GM12878 (cell line): Measurements from ENCODE around the gene IRF1. TPM values are rescaled to one million over a fixed set of nuclear protein-coding genes. Genes with fewer than 3 reads are reported as not detected.

Experiments
- ATAC-seq: fragments of 200-7000 bp; cut with Tn5 transposase; 3 replicates; pipeline ENCODE4 v1.9.1; 2020; ENCODE audit warnings: mild to moderate bottlenecking, moderate library complexity
- BruUV-seq: library from RNA; stranded (reverse); fragments of 400-500 nt; replicated peaks from 2 replicates; lab custom pipeline; 2021; lab: Mats Ljungman, UMichigan
- CTCF ChIA-PET: fragments of 300-600 bp; sonication (Branson Sonifier 250); formaldehyde crosslinking; extraction: SDS; loops from one replicate; lab custom pipeline; 2021; ENCODE audit warnings: inconsistent platforms; lab: Yijun Ruan, JAX
- POLR2A ChIA-PET: fragments of 350-600 bp; formaldehyde crosslinking; extraction: SDS; loops from one replicate; lab custom pipeline; 2021; ENCODE audit warnings: inconsistent platforms; lab: Charles Lee
- RAD21 ChIA-PET: fragments of 300-600 bp; sonication (Branson Sonifier 250); formaldehyde crosslinking; loops from one replicate; lab custom pipeline; 2023; ENCODE audit warnings: antibody characterized with exemption; ENCODE audit not compliant: unreplicated experiment; lab: Charles Lee
- SMC1A ChIA-PET: fragments of 300-600 bp; sonication (Branson Sonifier 250); formaldehyde crosslinking; loops from one replicate; lab custom pipeline; 2023; ENCODE audit not compliant: unreplicated experiment, uncharacterized antibody; lab: Charles Lee
- DNase-seq: peaks from one replicate; pipeline ENCODE4 v3.0.0-alpha.2; 2011; ENCODE audit warnings: low read depth, low spot score
- FAIRE-seq: peaks from 3 replicates; lab custom pipeline; 2011; peaks lifted over from hg19 to GRCh38; lab: Jason Lieb, UNC
- H2AFZ ChIP-seq: 2 replicates; pipeline ENCODE4 v1.6.0; 2011; ENCODE audit warnings: low read depth, low read length, control low read depth; ENCODE audit not compliant: control insufficient read depth
- H3K27ac ChIP-seq: 2 replicates; pipeline ENCODE4 v1.5.1; 2011; ENCODE audit warnings: control low read depth; ENCODE audit not compliant: control insufficient read depth, insufficient read depth
- H3K27me3 ChIP-seq, 2 experiments: replicated peaks in 1 of 2; 2 replicates each; pipeline versions ENCODE4 v1.6.0 to v1.6.1; 2011; ENCODE audit warnings: low read length in 1 of 2; ENCODE audit not compliant: control insufficient read depth in 2 of 2, insufficient read depth in 2 of 2
- H3K36me3 ChIP-seq, 2 experiments: 2 replicates each; pipeline ENCODE4 v1.5.1; 2011; ENCODE audit warnings: low read length in 1 of 2; ENCODE audit not compliant: control insufficient read depth in 2 of 2, insufficient read depth in 2 of 2
- H3K4me1 ChIP-seq: 2 replicates; pipeline ENCODE4 v1.6.1; 2011; ENCODE audit warnings: mild to moderate bottlenecking, low read length, moderate library complexity, mixed read lengths; ENCODE audit not compliant: control insufficient read depth, insufficient read depth
- H3K4me2 ChIP-seq: 2 replicates; pipeline ENCODE4 v1.6.0; 2011; ENCODE audit warnings: control low read depth; ENCODE audit not compliant: control insufficient read depth, insufficient read depth
- H3K4me3 ChIP-seq: fragments of 200-600 bp; sonication (generic); 2 replicates; pipeline ENCODE4 v1.5.1; 2016
- H3K79me2 ChIP-seq: 2 replicates; pipeline ENCODE4 v1.6.0; 2011; ENCODE audit warnings: low read length; ENCODE audit not compliant: control insufficient read depth, insufficient read depth
- H3K9ac ChIP-seq: 2 replicates; pipeline ENCODE4 v1.8.0; 2011; ENCODE audit warnings: low read length, control low read depth, mixed read lengths; ENCODE audit not compliant: control insufficient read depth, insufficient read depth
- H3K9me3 ChIP-seq: replicated peaks from 3 replicates; pipeline ENCODE4 v1.5.1; 2011; ENCODE audit warnings: mild to moderate bottlenecking, low read length; ENCODE audit not compliant: control insufficient read depth, insufficient read depth
- H4K20me1 ChIP-seq: 2 replicates; pipeline ENCODE4 v1.6.0; 2011; ENCODE audit not compliant: control insufficient read depth, insufficient read depth
- ATF2 ChIP-seq: IDR thresholded peaks from 2 replicates; pipeline ENCODE4 v1.6.1; 2012; ENCODE audit warnings: low read length, inconsistent platforms
- CREM ChIP-seq: IDR thresholded peaks from 2 replicates; pipeline ENCODE4 v1.6.1; 2014; ENCODE audit warnings: antibody characterized with exemption, low read depth
- DPF2 ChIP-seq: fragments of 450-650 bp; IDR thresholded peaks from 2 replicates; pipeline ENCODE4 v1.6.1; 2017; ENCODE audit warnings: mild to moderate bottlenecking
- IKZF1 ChIP-seq: fragments of 450-650 bp; conservative IDR thresholded peaks from 2 replicates; pipeline ENCODE4 v1.6.1; 2017; ENCODE audit warnings: antibody characterized with exemption, mild to moderate bottlenecking
- KLF5 ChIP-seq: fragments of 450-650 bp; IDR thresholded peaks from 2 replicates; pipeline ENCODE4 v1.6.1; 2014; ENCODE audit warnings: mild to moderate bottlenecking; ENCODE audit not compliant: partially characterized antibody
- MYB ChIP-seq: fragments of 150-350 bp; IDR thresholded peaks from 2 replicates; pipeline ENCODE4 v1.6.1; 2014; ENCODE audit warnings: mild to moderate bottlenecking, low read depth, low read length, borderline replicate concordance
- RAD21 ChIP-seq: IDR thresholded peaks from 2 replicates; pipeline ENCODE4 v1.6.1; 2011; ENCODE audit warnings: mild to moderate bottlenecking, low read depth, low read length, moderate library complexity; ENCODE audit not compliant: insufficient read depth
- TCF12 ChIP-seq: IDR thresholded peaks from 2 replicates; pipeline ENCODE4 v1.6.1; 2011; ENCODE audit warnings: low read depth, mild to moderate bottlenecking, low read length
- ZBTB11 ChIP-seq: fragments of 450-650 bp; formaldehyde crosslinking; IDR thresholded peaks from 2 replicates; pipeline ENCODE4 v1.5.0; 2022; ENCODE audit warnings: mild to moderate bottlenecking, missing genetic modification characterization
- WGBS: methylation state at CpG from one replicate; pipeline ENCODE4 v1.1.6; 2016; ENCODE audit warnings: low lambda C conversion rate; ENCODE audit not compliant: insufficient replicate concordance, insufficient coverage; ENCODE audit errors: missing lambda C conversion rate; 5-methylcytosine and 5-hydroxymethylcytosine counted together
- in situ Hi-C: fragments of 300-500 bp; cut with MboI; formaldehyde crosslinking; loops from 9 replicates; pipeline ENCODE4 v1.14.3; 2018; ENCODE audit warnings: mixed read lengths
- intact Hi-C: fragments of 100-400 bp; cut with micrococcal nuclease; formaldehyde crosslinking; loops from one replicate; pipeline ENCODE4 v1.14.2; 2022; ENCODE audit not compliant: unreplicated experiment
- polyA plus RNA-seq, 11 experiments: library from polyadenylated mRNA; depleted of rRNA in 4 of 11; unstranded in 6 of 11; stranded (reverse) in 5 of 11; fragments of >200 nt; fragmentation: Nextera tagmentation in 4 of 11; fragmentation: Illumina TruSeq in 1 of 11; extraction: Ambion mirVana in 4 of 11; extraction: Trizol in 1 of 11; gene quantifications; 1 replicate in 1 of 11; 2 replicates in 10 of 11; pipeline versions ENCODE4 v1.2.1 to v1.2.3, GENCODE V29; 2011 to 2016; ENCODE audit warnings: inconsistent platforms in 2 of 11, missing spikeins in 2 of 11, low read depth in 1 of 11
- total RNA-seq, 4 experiments: library from RNA; depleted of rRNA in 3 of 4; stranded (reverse); fragments of >200 nt in 3 of 4; fragmentation: Illumina TruSeq in 1 of 4; extraction: Trizol in 1 of 4; gene quantifications; 2 replicates each; pipeline versions ENCODE4 v1.2.1 to v1.2.3, GENCODE V29; 2013 to 2021

Gene IRF1
- total and polyA plus RNA-seq, 10 of the 15 experiments (the other 5 are each of a cell fraction or from before 2014, with no cell fraction given): 6.9 to 68.0 (median 49.6) TPM

GRCh38 chr5:132435447-132435846 lies 55.1 kb downstream of the IRF1 start:
- no peak for FAIRE-seq
- in situ Hi-C loops: no loop called here
- CTCF ChIA-PET: interaction anchor here (1.1 to 6.2 kb wide), 3 partner anchors 9 to 54 kb away, joined by 3 to 47 read pairs (median 15); partner anchors contain the start of gene IRF1

GRCh38 chr5:132434416-132435286 lies 55.9 kb downstream of the IRF1 start:
- H3K4me1 ChIP-seq: peaks cover 44% of the 10 kb centered on the region
- SMC1A ChIA-PET: interaction anchor here (1.1 to 18.8 kb wide), 5 partner anchors 8 to 334 kb away, joined by 3 to 300 read pairs (median 5); no protein-coding TSS in a partner anchor
- WGBS: 90% methylated on average over 12 of the region's 12 CpGs
- H3K4me3 ChIP-seq: no peak overlapping the region
- POLR2A ChIA-PET: interaction anchor here (1.1 to 6.1 kb wide), 3 partner anchors 8 to 22 kb away, joined by 3 to 76 read pairs (median 25); no protein-coding TSS in a partner anchor
- no peaks in the 10 kb centered on the region for H3K27me3 ChIP-seq
- no TSS peak for BruUV-seq
- H4K20me1 ChIP-seq: no peaks in the 10 kb centered on the region
- H2AFZ ChIP-seq: no peak overlapping the region
- no peak overlapping the region for H3K4me2 ChIP-seq
- FAIRE-seq (no peak), ATAC-seq (no peak), DNase-seq (no peak)
- in situ Hi-C loops (no loop called here), intact Hi-C loops (no loop called here)
- RAD21 ChIA-PET: interaction anchor here (1.0 to 7.0 kb wide), 3 partner anchors 12 to 31 kb away, joined by 3 to 59 read pairs (median 29); no protein-coding TSS in a partner anchor
- no peak overlapping the region for H3K27ac ChIP-seq
- H3K9ac ChIP-seq: no peak overlapping the region
- H3K9me3 ChIP-seq: peaks cover 2% of the 10 kb centered on the region; the same call in 2 of the 3 replicates
- CTCF ChIA-PET: interaction anchor here (0.8 to 6.2 kb wide), 2 partner anchors 9 to 31 kb away, joined by 3 to 47 read pairs; no protein-coding TSS in a partner anchor
- H3K36me3 ChIP-seq: peaks cover 9 to 20% of the 10 kb centered on the region in 2 experiments; a peak in 3 of 4 replicates
- H3K79me2 ChIP-seq: peaks cover 69% of the 10 kb centered on the region
- TF ChIP-seq ATF2 (no peak), RAD21 (no peak), IKZF1 (no peak), DPF2 (no peak), TCF12 (no peak), ZBTB11 (CRISPR knock-in tag) (no peak), KLF5 (no peak)

More at GRCh38 chr5:132435447-132435846, 55.1 kb downstream of the IRF1 start:
- Histone ChIP-seq H3K27me3 (no peaks in the 10 kb centered on the region), H3K9me3 (peaks cover under 1% of the 10 kb centered on the region; the same call in 2 of the 3 replicates), H3K79me2 (peaks cover 64% of the 10 kb centered on the region), H3K27ac (no peak overlapping the region), H3K4me2 (no peak overlapping the region), H3K4me3 (no peak overlapping the region), H3K9ac (no peak overlapping the region), H3K4me1 (peaks cover 38% of the 10 kb centered on the region), H4K20me1 (no peaks in the 10 kb centered on the region), H3K36me3 (peaks cover 3 to 19% of the 10 kb centered on the region in 2 experiments; a peak in 3 of 4 replicates), H2AFZ (no peak overlapping the region)
- POLR2A ChIA-PET: interaction anchor here (0.7 to 6.1 kb wide), 8 partner anchors 8 to 47 kb away, joined by 3 to 76 read pairs (median 5); no protein-coding TSS in a partner anchor
- RAD21 ChIA-PET: interaction anchor here (1.2 to 7.0 kb wide), 6 partner anchors 9 to 61 kb away, joined by 3 to 59 read pairs (median 18); no protein-coding TSS in a partner anchor
- intact Hi-C loops: no loop called here
- DNase-seq (no peak), ATAC-seq (no peak)
- SMC1A ChIA-PET: interaction anchor here (1.4 to 18.8 kb wide), 6 partner anchors 9 to 49 kb away, joined by 3 to 300 read pairs (median 34); no protein-coding TSS in a partner anchor
- WGBS: 98% methylated on average over 2 of the region's 2 CpGs
- BruUV-seq: no TSS peak
- TF ChIP-seq IKZF1: no peak
- TF ChIP-seq MYB: no peak
- no peak for TF ChIP-seq CREM
- TF ChIP-seq, all 136 proteins: peak for 0
